GM23248 (cell line): Measurements from ENCODE around the gene MPC1L.

Source experiments
- EZH2 ChIP-seq: fragments of 200-600 bp; sonication (generic); IDR thresholded peaks from 2 replicates; pipeline ENCODE4 v1.6.1; 2018; ENCODE audit warnings: antibody characterized with exemption, mild to moderate bottlenecking; ENCODE audit not compliant: insufficient read depth, poor library complexity, severe bottlenecking
- EZH2phosphoT487 ChIP-seq: fragments of 200-600 bp; sonication (generic); IDR thresholded peaks from 2 replicates; pipeline ENCODE4 v1.6.1; 2018; ENCODE audit warnings: antibody characterized with exemption, moderate library complexity, mild to moderate bottlenecking, low read depth; ENCODE audit not compliant: insufficient read depth

GRCh38 chrX:40573763-40574162, 49.5 kb upstream of the MPC1L start:
- TF ChIP-seq EZH2 (no peak), EZH2phosphoT487 (no peak)
